HTR-8/SVneo (cell line): ENCODE measurements around the gene SPSB3.
A peak's percentile ranks its signal among the peaks of the same experiment; 100 is the strongest.
"Not testable (repeated sequence)": the region's sequence is repeated elsewhere in the genome, so short reads cannot be mapped to it uniquely, and the experiment has no call there.

Experiments
- DNase-seq: peaks from one replicate; pipeline ENCODE4 v3.0.0; 2011; ENCODE audit warnings: low spot score, mixed read lengths; ENCODE audit not compliant: insufficient read length
- FAIRE-seq: peaks from 2 replicates; lab custom pipeline; 2011; peaks lifted over from hg19 to GRCh38; lab: Jason Lieb, UNC

Gene SPSB3

DNA sequence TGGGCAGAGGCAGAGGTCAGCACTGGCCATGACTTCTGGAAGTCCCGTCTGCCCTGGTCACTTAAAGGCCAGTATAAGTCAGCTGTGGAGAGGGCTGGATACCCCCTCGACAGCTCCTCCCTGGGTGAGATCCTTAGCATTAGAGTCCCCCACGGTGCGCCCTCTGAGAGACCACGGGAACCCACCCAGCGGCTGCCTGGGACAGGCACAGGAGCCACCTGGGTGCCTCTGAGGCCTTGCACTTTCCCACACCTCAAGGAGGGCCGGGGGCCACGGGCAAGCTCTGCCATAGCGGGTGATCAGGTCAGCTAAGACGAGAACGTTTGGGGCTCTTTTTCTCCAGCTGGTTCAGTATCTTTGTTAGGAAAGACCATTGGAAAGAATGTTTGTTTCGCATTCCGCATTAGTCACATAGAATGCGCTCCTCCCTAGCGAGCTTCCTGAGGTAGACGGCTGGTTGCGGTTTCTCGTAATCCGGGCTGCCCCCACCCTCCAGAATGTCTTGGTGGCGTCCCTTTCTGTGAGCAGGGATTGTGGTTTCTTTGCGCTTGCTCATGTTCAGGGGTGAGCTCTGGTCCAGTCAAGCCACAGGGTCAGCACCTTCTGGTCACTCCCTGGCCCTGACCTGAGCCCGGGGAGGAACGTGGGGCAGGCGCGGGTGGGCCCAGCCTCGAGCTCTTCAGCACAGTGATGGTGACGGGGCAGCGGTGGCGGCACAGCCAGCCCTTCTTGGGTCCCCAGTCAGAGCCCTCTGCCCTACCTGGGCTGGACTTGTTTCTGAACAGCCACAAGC lies 36.3 kb downstream of the SPSB3 start:
- peak; percentile 95 for DNase-seq
- FAIRE-seq = peak; percentile 89

DNA sequence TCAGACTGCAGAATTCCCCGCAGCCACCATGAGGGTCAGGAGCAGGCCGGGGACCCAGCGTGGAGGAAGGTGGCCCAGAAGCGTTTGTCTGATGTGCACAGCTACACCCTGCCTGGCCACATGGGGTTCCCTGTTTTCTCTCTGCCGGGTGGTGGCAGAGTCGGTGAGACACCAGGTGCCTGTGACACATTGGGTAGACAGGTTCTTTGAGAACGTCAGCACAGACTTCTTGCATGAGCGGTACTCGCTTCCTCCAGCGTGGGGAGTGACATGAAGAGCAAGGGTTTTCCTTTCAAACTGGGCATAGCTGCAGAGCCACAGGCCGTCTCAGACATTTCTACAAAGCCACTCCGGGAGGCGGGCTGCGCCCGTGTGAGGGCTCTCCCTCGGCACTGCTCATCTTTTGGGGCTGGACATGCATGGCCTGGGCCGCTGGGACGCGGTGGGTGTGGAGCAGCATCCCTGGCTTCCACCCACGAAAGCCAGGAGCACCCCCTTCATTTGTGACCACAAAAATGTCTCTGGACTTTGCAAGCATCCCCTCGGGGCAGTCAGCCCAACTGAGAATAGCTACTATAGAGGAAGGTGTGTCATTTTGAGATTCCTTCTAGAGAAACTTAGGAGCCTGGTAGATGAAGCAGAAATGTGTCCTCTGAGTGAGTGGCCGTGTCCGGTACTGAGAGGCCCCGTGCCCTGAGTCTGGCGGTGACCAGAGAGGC lies 37.0 kb downstream of the SPSB3 start:
- peak; percentile 80 for DNase-seq
- FAIRE-seq = peak; percentile 92

DNA sequence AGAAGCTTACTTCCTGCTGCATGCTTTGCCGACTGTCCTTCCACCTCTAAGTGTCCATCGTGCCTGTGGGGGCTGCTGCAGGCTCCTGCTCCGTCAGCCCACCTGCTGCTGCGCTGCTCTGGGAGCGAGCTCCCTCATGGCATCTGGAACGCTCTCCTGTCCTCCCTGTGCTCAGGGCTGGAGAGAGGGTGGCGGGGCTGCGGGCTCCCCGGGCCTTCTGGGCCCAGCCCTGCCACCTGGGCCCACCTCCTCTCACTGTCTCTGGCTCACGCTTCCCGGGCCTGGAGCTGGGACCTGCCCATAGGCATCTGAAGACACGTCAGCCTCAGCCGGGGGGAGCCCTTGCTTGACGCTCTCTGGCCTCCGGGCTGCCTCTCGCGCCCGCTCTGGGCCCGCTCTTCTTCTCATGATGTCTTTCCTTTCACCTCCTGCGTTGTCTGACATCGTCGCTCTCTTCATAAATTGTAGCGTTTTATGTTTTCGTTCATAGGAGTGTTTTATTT lies 38.0 kb downstream of the SPSB3 start:
- DNase-seq (no peak), FAIRE-seq (no peak)

DNA sequence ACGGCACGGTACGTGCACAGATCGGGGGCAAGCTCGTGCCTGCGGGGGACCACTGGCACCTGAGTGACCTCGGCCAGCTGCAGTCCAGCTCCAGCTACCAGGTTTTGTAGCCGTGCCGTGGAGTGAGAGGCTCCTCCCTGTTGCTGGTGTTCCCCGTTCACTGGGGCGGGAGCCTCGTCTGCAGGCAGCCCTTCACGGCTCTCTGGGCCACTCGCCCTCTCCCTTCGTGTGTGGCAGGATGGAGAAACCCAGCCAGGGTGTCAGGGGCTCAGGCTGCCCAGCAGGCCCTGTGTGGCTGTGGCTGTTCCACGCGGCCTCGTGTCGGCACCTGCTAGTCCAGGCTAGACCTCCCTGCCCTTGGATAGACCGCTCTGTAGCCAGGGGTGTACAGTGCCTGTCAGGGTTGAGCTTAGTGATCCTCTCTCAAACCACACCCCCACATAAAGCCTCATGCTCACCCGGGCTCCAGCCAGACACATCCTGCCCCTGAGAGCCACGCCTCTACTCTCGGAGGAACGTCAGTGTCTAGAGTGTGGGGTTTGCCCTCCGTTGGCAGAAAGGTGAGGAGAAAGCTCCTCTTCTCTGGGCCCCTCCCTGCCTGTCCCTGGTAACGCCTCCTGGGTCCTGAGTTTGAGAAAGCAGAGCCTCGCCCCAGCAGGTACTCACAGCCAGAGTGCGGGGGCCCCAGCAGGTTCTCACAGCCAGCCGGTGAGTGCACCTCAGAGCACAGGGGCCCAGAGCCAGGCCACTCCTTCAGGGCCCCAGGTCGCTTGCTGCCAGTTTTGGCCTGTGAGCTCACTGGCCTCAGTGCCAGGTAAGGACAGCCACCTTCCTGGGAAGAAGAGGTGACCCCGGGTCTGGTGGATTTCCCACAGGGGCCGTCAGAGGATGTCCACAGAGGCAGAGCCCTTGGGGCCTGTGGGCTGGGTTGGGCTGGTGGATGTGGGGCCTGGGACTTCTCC lies 38.7 kb downstream of the SPSB3 start:
- FAIRE-seq = no peak
- no peak for DNase-seq

DNA sequence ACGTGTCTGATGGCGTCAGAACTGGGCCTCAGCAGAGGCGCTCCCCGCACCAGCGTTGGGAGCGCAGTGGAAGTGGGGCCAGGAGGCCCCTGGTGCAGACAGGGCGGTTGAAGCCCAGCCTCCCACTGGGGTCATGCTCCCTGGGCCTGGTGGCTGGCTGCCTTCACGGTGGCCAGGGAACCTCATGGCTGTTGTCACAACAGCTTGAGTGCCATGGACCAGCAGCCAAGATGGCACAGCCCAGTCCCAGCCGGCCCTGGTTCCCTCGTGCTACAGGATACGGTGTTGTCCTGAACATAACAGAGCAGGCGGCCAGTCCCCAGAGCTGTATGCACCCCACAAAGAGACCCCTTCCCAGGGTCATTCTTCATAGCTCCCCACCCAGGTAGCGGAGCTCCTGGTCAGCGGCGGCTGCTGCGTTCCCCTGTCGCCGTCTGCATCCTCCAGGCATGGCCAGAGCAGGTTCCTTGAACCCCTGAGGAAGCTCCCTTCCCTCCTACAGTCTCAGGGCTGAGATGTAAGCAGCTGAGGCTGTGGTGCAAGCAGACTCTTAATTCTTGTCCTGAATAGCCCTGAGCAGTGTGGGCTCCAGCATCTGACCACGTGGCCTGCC lies 40.7 kb downstream of the SPSB3 start:
- no peak for DNase-seq
- no peak for FAIRE-seq

DNA sequence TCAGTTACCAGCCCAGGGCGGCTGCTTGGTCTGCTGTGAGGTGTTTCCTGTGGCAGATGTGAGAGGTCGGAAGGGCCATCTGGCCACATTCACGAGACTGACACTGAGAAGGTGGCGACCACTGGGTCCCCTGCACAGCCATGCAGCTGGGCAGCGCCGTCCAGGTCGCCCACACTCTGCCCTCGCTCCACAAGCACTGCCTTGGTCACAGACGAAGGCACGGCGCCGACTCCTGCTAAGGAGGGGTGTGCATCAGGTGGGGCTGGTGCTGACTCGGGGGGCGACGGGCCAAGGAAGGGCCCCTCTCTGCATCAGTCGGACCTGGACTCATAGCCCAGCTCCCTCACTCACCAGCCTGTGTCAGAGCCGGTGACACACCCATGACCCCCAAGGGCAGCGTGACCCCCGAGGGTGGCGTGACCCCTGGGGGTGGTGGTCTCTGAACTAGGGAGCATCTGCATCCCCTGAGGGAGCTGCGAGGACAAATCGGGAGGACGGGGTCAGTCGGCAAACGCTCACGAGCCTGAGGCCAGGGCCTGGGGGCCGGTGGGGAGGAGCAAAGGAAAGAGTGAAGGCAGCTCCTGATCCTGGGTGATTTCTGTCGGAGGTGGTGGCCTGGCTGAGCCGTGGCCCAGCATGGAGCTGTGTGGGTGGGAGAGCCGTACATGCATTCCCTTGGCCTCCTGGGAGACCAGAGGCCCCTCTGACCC lies 41.4 kb downstream of the SPSB3 start:
- FAIRE-seq = no peak
- no peak for DNase-seq

DNA sequence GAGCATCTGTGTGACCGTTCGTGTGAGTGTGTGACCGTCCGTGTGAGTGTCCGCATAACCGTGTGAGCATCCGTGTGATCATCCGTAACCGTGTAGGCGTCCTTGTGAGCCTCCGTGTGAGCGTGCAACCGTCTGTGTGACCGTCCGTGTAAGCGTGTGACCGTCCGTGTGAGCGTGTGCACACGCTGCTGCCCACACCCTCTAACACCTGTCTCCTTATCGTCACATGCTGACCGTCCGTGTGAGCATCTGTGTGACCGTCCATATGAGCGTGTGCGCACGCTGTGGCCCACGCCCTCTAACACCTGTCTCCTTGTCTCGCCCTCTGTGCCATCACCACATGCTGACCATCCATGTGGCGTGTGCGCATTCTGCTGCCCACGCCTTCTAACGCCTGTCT lies 42.1 kb downstream of the SPSB3 start:
- DNase-seq (no peak), FAIRE-seq (peak; percentile 60)

DNA sequence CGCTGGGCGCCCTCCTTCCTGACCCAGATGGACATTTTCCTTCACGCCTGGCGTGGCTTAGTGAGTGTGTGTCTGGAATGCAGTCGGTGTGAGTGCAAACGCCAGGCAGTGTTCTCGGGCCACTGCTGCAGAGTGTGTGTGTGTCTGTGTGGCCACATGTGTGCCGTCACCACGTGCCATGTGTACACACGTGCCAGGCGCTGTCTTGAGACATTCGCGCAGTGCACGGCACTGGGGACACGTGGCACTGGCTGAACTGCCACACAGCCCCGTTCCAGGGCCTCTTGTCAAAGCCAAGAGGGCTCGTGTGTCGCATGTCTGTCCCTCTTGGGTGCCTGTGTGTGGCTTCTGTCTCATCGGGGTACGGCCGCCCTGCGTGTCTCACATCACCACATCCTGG lies 47.6 kb downstream of the SPSB3 start:
- FAIRE-seq = no peak

DNA sequence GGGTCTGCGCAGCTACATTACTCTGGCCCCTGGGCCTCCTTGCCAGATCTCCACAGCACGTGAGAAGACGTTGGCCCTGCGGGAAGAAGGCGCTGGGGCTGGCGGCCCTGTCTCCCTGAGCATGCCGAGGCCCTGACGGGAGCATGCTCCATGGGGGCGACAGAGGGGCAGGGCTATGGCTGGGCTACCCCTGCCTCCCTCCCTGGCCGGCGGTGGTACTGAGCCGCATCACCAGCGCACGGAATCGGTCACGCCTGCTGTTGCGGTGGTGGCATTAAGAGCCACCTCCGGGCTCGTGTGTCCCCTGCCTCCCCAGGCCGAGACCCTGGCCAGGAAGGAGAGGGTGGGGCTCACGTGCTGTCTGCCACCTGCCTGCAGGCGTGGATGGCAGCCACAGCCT lies 48.2 kb downstream of the SPSB3 start:
- no peak for FAIRE-seq

More for the DNA sequence above, 47.6 kb downstream of the SPSB3 start:
- DNase-seq = no peak

DNA sequence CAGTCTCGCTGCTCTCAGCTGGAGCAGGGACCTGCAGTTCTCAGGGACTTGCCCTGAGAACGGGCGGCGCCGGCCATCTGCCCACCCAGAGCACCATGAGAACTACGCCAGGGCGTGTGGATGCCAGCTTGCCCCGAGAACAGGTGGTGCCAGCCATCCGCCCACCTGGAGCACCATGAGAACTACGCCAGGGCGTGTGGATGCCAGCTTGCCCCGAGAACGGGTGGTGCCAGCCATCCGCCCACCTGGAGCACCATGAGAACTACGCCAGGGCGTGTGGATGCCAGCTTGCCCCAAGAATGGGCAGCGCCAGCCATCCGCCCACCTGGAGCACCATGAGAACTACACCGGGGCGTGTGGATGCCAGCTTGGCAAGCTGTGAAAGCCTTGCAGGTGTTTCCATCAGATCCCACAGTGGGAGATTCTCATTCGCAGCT lies 49.8 kb downstream of the SPSB3 start:
- not testable (repeated sequence) for DNase-seq, FAIRE-seq

More for the DNA sequence above, 48.2 kb downstream of the SPSB3 start:
- DNase-seq = no peak

DNA sequence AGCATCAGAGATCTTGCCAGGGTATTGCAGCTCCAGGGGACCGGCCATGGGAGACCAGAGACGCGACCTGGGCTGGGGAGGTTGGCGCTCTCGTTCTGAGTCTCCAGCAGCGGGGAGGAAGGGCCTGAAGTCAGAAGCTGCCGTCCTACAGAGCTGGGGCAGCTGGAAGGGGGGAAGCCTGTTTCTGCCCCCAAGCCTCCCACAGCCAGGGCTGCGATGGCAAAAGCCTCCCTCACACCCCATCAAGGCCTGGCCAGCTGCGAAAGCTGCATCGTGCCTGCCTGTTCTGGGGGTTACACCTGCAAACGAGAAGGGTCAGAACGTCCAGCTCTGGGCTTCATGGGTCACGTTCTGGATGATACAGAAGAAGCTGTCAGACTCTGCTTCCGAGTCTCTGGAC lies 50.3 kb downstream of the SPSB3 start:
- no peak for FAIRE-seq
- no peak for DNase-seq

DNA sequence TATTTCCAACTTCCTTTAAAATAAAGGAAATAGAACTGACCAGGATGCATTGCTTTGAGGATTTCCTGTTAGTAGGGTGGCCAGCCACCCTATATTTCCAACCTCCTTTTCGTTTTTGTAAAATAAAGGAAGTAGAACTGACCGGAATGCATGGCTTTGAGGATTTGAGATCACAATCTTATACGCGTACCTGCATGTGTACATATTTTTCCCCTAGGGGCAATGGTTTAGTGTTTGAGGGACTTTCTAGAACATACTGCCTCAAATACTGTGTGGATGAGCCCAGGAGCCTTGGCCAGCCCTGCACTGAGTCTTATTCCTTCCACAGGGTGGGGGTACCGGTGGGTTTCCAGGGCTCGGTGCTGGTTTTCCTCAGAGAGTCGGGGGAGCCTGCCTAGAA lies 50.8 kb downstream of the SPSB3 start:
- no peak for FAIRE-seq
- no peak for DNase-seq

DNA sequence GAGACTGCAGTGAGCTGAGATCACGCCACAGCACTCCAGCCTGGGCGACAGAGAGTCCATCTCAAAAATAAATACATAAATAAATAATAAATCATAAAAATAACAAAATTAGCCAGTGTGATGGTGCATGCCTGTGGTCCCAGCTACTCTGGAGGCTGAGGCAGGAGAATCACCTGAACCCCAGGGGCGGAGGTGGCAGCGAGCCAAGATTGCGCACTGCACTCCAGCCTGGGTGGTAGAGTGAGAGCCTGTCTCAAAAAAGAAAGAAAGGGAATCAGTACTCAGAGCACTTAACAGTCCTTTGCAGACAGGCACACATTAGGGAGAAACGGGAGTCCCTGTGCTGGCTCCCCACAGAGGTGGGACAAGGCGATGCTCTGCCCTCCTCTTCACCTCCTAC lies 51.3 kb downstream of the SPSB3 start:
- FAIRE-seq (no peak), DNase-seq (no peak)

DNA sequence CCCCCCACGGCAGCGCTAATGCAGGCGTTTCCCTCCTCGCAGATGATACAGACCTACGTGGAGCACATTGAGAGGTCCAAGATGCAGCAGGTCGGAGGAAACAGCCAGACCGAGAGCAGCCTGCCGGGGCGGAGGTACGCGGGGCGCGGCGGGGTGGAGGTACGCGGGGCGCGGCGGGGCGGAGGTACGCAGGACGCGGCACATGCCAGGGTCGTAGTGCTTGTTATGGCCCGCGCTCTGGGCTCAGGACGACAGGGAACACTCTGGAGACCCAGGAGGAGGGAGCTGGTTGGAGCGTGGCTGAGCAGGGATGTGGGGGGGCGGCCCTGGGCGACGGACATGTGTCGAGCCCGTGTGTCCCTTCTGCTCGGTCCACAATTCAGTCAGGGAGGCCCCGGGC lies 52.9 kb downstream of the SPSB3 start:
- FAIRE-seq (no peak), DNase-seq (no peak)

DNA sequence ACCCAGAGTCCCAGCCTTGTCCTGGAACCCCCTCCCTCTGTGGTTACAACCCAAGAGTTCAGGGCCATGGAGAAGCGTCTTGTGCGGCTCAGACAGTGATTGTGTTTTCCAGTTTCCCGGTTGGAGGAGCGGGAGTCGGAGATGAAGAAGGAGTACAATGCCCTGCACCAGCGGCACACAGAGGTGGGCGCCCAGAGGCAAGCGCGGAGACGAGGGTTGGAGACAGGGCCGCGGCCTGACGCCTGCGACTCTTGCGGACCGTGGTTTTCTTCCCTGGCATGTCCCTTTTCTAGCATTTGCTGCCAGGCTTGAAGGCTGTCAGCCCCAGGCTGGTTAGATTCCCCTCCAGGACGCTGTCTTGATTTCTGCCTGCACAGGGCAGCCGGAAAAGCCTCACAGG lies 53.3 kb downstream of the SPSB3 start:
- FAIRE-seq = no peak
- no peak for DNase-seq

DNA sequence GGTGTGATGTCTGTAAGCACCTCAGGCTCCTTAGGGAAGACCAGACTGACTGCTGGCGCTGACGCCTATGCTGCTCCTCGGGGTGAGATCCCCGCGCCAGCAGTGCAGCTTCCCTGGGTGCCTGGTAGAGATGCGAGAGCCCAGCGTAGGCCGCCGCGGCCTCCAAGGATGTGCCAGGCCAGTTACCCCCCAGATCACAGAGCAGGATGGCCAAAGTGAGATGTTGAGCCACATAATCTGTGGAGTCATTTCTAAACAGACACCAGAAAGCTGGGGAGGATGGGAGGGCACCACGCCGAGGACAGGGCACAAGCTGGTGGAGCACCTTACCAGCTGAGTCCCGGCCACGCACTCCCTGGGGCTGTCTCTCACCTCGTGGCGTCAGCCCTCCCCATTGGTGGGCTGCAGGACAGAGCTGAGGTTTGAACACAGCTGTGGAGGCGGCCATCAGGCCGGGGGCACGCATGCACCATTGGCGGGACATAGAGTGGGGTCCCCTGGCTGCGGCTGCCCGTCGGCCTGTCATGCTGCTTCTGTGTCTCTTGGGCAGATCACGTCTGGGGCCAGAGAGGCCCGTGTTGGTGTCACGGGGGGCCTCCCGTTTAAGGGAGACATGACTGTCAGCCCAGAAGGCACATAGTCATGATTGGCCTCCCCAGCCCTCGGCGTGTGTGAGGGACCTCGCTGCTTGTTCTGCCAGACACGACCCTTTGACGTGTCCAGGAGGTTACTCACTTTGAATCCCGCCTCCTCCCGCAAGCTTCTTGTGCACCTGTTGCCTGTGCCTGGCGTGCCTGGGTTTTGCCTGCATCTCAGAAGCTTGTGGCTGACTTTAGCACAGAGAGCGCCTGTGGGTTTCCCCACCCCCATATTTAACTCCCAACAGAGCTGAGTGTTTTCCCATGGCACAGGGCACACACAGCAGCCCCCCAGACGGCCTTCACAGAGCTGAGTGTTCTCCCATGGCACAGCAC lies 54.4 kb downstream of the SPSB3 start:
- DNase-seq = no peak
- no peak for FAIRE-seq
